T-helper 2 cell (primary cell): ENCODE measurements around the gene CHKA.

ENCODE experiments used
- DNase-seq, 5 experiments: peaks; one replicate each; pipeline versions ENCODE4 v3.0.0 to v3.0.0-alpha.2; 2012 to 2022

CHKA gene

GRCh38 chr11:68142441-68143309 is 21.5 kb upstream of the CHKA start:
- no peak for DNase-seq

- DNase-seq = peak in 3 of 5 experiments; percentile 4 to 30 (median 8)
Observed at GRCh38 chr11:68142028-68142412, 20.8 kb upstream of the CHKA start.

- no peak for DNase-seq
Observed at GRCh38 chr11:68141246-68142027, 20.2 kb upstream of the CHKA start.

GRCh38 chr11:68140496-68141245 is 19.5 kb upstream of the CHKA start:
- no peak for DNase-seq

GRCh38 chr11:68138237-68138636 is 17.0 kb upstream of the CHKA start:
- no peak for DNase-seq

- DNase-seq = no peak
Observed at GRCh38 chr11:68137833-68138232, 16.6 kb upstream of the CHKA start.

GRCh38 chr11:68136866-68137265 is 15.7 kb upstream of the CHKA start:
- no peak for DNase-seq

GRCh38 chr11:68135161-68135560 is 14.0 kb upstream of the CHKA start:
- DNase-seq = no peak

- DNase-seq = no peak
Observed at GRCh38 chr11:68133761-68134160, 12.6 kb upstream of the CHKA start.

- DNase-seq = no peak
Observed at GRCh38 chr11:68130121-68130520, 8.9 kb upstream of the CHKA start.

GRCh38 chr11:68128682-68129327 is 7.6 kb upstream of the CHKA start:
- DNase-seq = no peak

GRCh38 chr11:68127714-68128681 is 6.8 kb upstream of the CHKA start:
- DNase-seq = no peak

GRCh38 chr11:68125164-68125563 is 4.0 kb upstream of the CHKA start:
- no peak for DNase-seq

- no peak for DNase-seq
Observed at GRCh38 chr11:68122936-68123539, 1.9 kb upstream of the CHKA start.

- peak; percentile 9 to 75 (median 38) for DNase-seq
Observed at GRCh38 chr11:68120273-68121066, 718 bp downstream of the CHKA start.

- DNase-seq = no peak
Observed at GRCh38 chr11:68118706-68119448, 2.3 kb downstream of the CHKA start.

GRCh38 chr11:68117853-68118470 is 3.2 kb downstream of the CHKA start:
- DNase-seq = no peak

- DNase-seq = no peak
Observed at GRCh38 chr11:68116974-68117373, 4.2 kb downstream of the CHKA start.

- no peak for DNase-seq
Observed at GRCh38 chr11:68116126-68116525, 5.1 kb downstream of the CHKA start.
